Panc1 (cell line): Measurements from ENCODE around the gene RIOX2.

Experiments
- POLR2AphosphoS5 ChIP-seq: IDR thresholded peaks from 2 replicates; pipeline ENCODE4 v1.6.1; 2012; ENCODE audit warnings: mild to moderate bottlenecking, low read depth, low read length, moderate library complexity
- REST ChIP-seq, 2 experiments: IDR thresholded peaks; 2 replicates each; pipeline ENCODE4 v1.6.1; 2011 to 2012; ENCODE audit warnings: low read depth in 2 of 2, control low read depth in 1 of 2, low read length in 1 of 2, mild to moderate bottlenecking in 1 of 2, moderate library complexity in 1 of 2; ENCODE audit not compliant: insufficient read depth in 1 of 2
- TCF7L2 ChIP-seq: IDR thresholded peaks from 2 replicates; pipeline ENCODE4 v1.6.1; 2011; ENCODE audit warnings: mild to moderate bottlenecking, low read depth, low read length, inconsistent platforms
- TF ChIP-seq, protein P1 (sequence below): fragments of 450-650 bp; IDR thresholded peaks from 2 replicates; pipeline ENCODE4 v1.5.1; 2017; ENCODE audit warnings: mild to moderate bottlenecking

DNA sequence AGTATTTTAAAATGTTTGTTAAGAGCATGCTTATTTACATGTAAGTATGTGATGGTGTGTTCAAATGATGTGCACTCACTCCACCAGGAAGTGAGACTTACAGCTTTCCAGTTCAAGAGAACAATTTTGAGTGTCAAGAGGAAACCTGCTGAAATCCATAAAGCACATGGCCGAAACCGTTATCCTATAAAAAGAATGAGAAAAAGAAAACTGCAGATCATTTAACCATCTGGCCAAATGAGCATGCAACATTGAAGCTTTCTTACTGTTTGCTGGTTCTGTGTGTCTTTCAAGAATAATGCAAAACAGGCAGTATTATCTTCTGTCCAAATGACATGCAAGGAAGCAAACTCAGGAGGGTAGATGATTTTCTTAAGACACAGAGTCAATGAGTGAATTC is 36.6 kb upstream of the RIOX2 start:
- TF ChIP-seq, protein P1, sequence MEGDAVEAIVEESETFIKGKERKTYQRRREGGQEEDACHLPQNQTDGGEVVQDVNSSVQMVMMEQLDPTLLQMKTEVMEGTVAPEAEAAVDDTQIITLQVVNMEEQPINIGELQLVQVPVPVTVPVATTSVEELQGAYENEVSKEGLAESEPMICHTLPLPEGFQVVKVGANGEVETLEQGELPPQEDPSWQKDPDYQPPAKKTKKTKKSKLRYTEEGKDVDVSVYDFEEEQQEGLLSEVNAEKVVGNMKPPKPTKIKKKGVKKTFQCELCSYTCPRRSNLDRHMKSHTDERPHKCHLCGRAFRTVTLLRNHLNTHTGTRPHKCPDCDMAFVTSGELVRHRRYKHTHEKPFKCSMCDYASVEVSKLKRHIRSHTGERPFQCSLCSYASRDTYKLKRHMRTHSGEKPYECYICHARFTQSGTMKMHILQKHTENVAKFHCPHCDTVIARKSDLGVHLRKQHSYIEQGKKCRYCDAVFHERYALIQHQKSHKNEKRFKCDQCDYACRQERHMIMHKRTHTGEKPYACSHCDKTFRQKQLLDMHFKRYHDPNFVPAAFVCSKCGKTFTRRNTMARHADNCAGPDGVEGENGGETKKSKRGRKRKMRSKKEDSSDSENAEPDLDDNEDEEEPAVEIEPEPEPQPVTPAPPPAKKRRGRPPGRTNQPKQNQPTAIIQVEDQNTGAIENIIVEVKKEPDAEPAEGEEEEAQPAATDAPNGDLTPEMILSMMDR = no peak
- TF ChIP-seq TCF7L2 (no peak), POLR2AphosphoS5 (no peak), REST (IDR thresholded peaks at IDR 0.05; ENCODE audit: insufficient read depth in 1 of 2, low read depth in 2 of 2, low read length in 1 of 2) (no peak)
